ENCODE results near the gene SCNN1B.

DNA sequence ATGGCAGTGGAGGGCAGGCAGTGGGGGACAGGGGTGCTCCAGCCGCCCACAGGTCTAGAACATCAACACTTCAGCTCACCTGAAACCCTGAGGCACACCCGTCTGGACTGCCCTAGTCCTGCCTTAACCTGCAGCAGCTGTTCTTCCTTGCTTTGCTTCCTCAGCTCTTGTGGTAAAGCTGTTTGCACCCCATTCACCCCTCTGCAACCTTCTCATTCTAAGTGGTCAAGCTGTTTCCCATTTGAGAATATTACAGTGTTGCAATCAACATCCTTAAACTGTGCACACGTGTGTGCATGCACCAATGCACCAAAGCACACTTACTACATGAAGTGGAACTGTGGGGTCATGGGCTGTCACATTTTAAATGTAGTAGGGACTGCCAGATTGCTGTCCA lies 32.4 kb downstream of the SCNN1B start:
- TF ChIP-seq POLR2A (IDR thresholded peaks at IDR 0.05), result no peak
- TF ChIP-seq, protein P1, sequence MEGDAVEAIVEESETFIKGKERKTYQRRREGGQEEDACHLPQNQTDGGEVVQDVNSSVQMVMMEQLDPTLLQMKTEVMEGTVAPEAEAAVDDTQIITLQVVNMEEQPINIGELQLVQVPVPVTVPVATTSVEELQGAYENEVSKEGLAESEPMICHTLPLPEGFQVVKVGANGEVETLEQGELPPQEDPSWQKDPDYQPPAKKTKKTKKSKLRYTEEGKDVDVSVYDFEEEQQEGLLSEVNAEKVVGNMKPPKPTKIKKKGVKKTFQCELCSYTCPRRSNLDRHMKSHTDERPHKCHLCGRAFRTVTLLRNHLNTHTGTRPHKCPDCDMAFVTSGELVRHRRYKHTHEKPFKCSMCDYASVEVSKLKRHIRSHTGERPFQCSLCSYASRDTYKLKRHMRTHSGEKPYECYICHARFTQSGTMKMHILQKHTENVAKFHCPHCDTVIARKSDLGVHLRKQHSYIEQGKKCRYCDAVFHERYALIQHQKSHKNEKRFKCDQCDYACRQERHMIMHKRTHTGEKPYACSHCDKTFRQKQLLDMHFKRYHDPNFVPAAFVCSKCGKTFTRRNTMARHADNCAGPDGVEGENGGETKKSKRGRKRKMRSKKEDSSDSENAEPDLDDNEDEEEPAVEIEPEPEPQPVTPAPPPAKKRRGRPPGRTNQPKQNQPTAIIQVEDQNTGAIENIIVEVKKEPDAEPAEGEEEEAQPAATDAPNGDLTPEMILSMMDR (IDR thresholded peaks at IDR 0.05), result no peak

All from body of pancreas (tissue), 4 donors.